ENCODE data around the gene DCLRE1A.

- TF ChIP-seq XRCC4 (IDR thresholded peaks at IDR 0.05; ENCODE audit: extremely low read depth, insufficient read depth, insufficient read length) = no peak
- no peak for TF ChIP-seq PATZ1 (CRISPR knock-in tag; IDR thresholded peaks at IDR 0.05; ENCODE audit: borderline replicate concordance)
- TF ChIP-seq CREB5 (CRISPR knock-in tag; IDR thresholded peaks at IDR 0.05) = no peak
- TF ChIP-seq POLR2A (conservative IDR thresholded peaks at IDR 0.05) = no peak
- TF ChIP-seq FOXM1 (IDR thresholded peaks at IDR 0.05; ENCODE audit: low read depth) = no peak
- TF ChIP-seq FOXM1 (CRISPR knock-in tag; IDR thresholded peaks at IDR 0.05; ENCODE audit: low read depth) = no peak
- TF ChIP-seq MEF2A (IDR thresholded peaks at IDR 0.05; ENCODE audit: control insufficient read depth, low read depth, low read length) = no peak
- no peak for TF ChIP-seq ID3 (CRISPR knock-in tag; IDR thresholded peaks at IDR 0.05)
- TF ChIP-seq ID3 (tag; IDR thresholded peaks at IDR 0.05) = no peak
- no peak for TF ChIP-seq ETS2 (tag; IDR thresholded peaks at IDR 0.05; ENCODE audit: borderline replicate concordance, poor library complexity, severe bottlenecking)
- no peak for TF ChIP-seq CTCF (IDR thresholded peaks at IDR 0.05 in 2 of 3, conservative IDR thresholded peaks at IDR 0.05 in 1 of 3; ENCODE audit: insufficient read depth in 2 of 3, low read depth in 1 of 3, low read length in 3 of 3)
- TF ChIP-seq PCBP1 (IDR thresholded peaks at IDR 0.05; ENCODE audit: low read depth, low read length, poor library complexity, severe bottlenecking) = no peak
- no peak for TF ChIP-seq ZNF584 (CRISPR knock-in tag; IDR thresholded peaks at IDR 0.05; ENCODE audit: low read depth)
- no peak for TF ChIP-seq EP300 (IDR thresholded peaks at IDR 0.05; ENCODE audit: low read length)
- TF ChIP-seq MYC (IDR thresholded peaks at IDR 0.05; ENCODE audit: low read depth, low read length) = no peak
- no peak for TF ChIP-seq MYC (CRISPR knock-in tag; IDR thresholded peaks at IDR 0.05; ENCODE audit: borderline replicate concordance, low read depth)
- TF ChIP-seq ZBTB49 (CRISPR knock-in tag; IDR thresholded peaks at IDR 0.05; ENCODE audit: borderline replicate concordance) = no peak
Measured at GRCh38 chr10:113889911-113890310, 36.0 kb upstream of the DCLRE1A start.
